Measurements from ENCODE around the gene APBA2.

APBA2 gene

DNA sequence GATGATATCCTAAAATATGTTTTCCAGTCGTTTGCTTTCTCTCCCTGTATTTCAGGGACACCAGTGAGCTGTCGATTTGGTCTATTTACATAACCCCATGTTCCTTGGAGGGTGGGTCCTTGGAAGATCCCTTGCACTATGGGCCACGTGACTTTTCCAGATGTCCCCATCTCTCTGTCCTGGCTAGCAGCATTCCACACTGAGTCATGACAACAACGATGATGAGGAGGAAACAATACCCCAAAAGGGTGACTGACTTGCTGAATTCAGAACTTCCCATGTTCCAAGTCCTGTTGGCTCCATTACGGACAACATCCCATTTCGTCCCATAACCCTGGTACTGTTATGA is 249.5 kb downstream of the APBA2 start:
- Histone ChIP-seq H3K27ac (ENCODE audit: low read length) (no peak overlapping the region), H4K20me1 (ENCODE audit: insufficient read depth, low read length) (no peaks in the 10 kb centered on the region), H3K9me3 (replicated peaks; ENCODE audit: insufficient read depth, low read length) (no peaks in the 10 kb centered on the region), H3K27me3 (replicated peaks; ENCODE audit: insufficient read depth, low read length) (no peaks in the 10 kb centered on the region), H2AFZ (ENCODE audit: low read length) (no peak overlapping the region), H3K4me3 (ENCODE audit: low read length) (no peak overlapping the region), H3K4me2 (ENCODE audit: low read depth, low read length) (no peak overlapping the region), H3F3A (ENCODE audit: insufficient read depth, low read length) (no peaks in the 10 kb centered on the region), H3K79me2 (ENCODE audit: low read length) (no peaks in the 10 kb centered on the region), H3K9ac (ENCODE audit: low read length) (no peak overlapping the region), H3K9me2 (replicated peaks; ENCODE audit: insufficient read depth, low read length) (no peaks in the 10 kb centered on the region), H3K4me1 (ENCODE audit: low read length) (no peaks in the 10 kb centered on the region), H3K36me3 (replicated peaks; ENCODE audit: insufficient read depth, low read length) (no peaks in the 10 kb centered on the region)
- TF ChIP-seq EZH2phosphoT487 (IDR thresholded peaks at IDR 0.05; ENCODE audit: low read length) = no peak
- TF ChIP-seq EZH2 (optimal IDR thresholded peaks at IDR 0.05; ENCODE audit: low read depth, low read length) = no peak
- TF ChIP-seq, protein P1, sequence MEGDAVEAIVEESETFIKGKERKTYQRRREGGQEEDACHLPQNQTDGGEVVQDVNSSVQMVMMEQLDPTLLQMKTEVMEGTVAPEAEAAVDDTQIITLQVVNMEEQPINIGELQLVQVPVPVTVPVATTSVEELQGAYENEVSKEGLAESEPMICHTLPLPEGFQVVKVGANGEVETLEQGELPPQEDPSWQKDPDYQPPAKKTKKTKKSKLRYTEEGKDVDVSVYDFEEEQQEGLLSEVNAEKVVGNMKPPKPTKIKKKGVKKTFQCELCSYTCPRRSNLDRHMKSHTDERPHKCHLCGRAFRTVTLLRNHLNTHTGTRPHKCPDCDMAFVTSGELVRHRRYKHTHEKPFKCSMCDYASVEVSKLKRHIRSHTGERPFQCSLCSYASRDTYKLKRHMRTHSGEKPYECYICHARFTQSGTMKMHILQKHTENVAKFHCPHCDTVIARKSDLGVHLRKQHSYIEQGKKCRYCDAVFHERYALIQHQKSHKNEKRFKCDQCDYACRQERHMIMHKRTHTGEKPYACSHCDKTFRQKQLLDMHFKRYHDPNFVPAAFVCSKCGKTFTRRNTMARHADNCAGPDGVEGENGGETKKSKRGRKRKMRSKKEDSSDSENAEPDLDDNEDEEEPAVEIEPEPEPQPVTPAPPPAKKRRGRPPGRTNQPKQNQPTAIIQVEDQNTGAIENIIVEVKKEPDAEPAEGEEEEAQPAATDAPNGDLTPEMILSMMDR (IDR thresholded peaks at IDR 0.05; ENCODE audit: low read length) = no peak
- DNase-seq = no peak

DNA sequence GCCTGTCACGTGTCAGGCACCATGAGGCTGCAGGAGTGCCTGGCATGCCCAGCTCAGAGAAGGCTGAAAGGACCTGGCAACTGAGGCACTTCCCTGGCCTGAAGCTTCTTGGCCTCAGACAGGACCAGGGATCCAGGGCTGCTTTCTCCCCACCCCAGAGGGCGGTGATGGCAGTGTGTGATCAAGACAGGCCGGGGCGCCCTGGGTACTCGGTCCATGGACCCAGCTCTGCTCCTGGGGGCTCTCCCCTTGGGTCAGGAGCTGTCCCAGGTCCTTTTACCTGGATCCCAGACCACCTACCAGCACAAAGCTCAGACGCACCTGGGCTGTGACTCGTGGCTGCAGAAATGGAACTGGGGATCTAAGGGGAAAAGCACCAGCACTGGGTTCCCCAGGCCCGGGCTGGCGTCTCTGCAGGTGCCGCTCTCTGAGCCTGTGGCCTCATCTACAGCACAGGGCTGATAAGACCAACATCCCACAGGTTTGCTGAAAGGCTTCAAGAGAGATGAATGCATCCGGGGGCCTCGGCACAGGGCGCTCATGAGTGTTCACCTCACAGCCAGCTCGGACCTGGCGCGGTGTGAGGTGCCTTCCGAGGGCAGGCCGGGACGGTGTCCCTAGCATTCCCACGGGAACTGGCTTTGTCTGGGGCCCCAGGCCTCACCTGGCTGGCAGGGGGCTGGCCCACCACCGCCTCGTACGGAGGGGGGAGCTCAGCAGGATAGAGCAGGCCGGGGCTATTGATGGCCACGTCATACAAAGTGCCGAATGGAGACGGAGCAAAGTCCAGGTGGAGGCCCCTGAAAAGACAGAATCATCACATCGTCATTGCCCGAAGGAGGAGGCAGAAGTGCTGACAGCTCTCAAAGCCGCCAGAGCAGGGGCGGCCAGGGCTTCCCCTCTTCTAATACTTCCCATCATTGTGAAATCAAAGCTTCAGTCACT is 250.2 kb downstream of the APBA2 start:
- Histone ChIP-seq H3F3A (ENCODE audit: insufficient read depth, low read length) (no peaks in the 10 kb centered on the region), H3K36me3 (replicated peaks; ENCODE audit: insufficient read depth, low read length) (no peaks in the 10 kb centered on the region), H3K27ac (ENCODE audit: low read length) (no peak overlapping the region), H3K4me3 (ENCODE audit: low read length) (no peak overlapping the region), H3K27me3 (replicated peaks; ENCODE audit: insufficient read depth, low read length) (no peaks in the 10 kb centered on the region), H3K4me1 (ENCODE audit: low read length) (no peaks in the 10 kb centered on the region), H3K4me2 (ENCODE audit: low read depth, low read length) (no peak overlapping the region), H3K79me2 (ENCODE audit: low read length) (no peaks in the 10 kb centered on the region), H3K9me3 (replicated peaks; ENCODE audit: insufficient read depth, low read length) (no peaks in the 10 kb centered on the region), H3K9ac (ENCODE audit: low read length) (no peak overlapping the region), H2AFZ (ENCODE audit: low read length) (no peak overlapping the region), H4K20me1 (ENCODE audit: insufficient read depth, low read length) (no peaks in the 10 kb centered on the region), H3K9me2 (replicated peaks; ENCODE audit: insufficient read depth, low read length) (no peaks in the 10 kb centered on the region)
- TF ChIP-seq EZH2phosphoT487 (IDR thresholded peaks at IDR 0.05; ENCODE audit: low read length) (no peak), EZH2 (optimal IDR thresholded peaks at IDR 0.05; ENCODE audit: low read depth, low read length) (no peak)
- TF ChIP-seq, protein P1 (IDR thresholded peaks at IDR 0.05; ENCODE audit: low read length) = no peak
- no peak for DNase-seq

DNA sequence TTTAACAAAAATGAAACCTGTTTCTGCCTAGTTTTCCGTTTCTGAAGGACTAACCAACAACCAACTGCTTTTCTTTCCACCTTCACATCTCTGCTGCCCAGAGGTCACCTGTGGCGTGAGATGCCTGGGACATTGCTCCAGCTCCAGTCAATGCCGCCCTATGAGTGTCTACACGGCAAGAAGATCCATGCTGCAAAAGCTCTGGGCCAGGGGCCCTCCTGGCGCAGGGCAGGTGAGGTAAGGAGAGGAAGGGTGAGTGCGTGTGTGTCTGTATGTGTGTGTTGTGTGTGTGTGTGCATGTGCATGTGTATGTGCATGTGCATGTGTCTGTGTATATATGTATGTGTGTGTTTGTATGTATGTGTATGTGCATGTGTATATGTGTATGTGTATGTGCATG is 252.5 kb downstream of the APBA2 start:
- Histone ChIP-seq H3K9me3 (replicated peaks; ENCODE audit: insufficient read depth, low read length) (no peaks in the 10 kb centered on the region), H3K36me3 (replicated peaks; ENCODE audit: insufficient read depth, low read length) (no peaks in the 10 kb centered on the region), H3K4me2 (ENCODE audit: low read depth, low read length) (no peak overlapping the region), H4K20me1 (ENCODE audit: insufficient read depth, low read length) (no peaks in the 10 kb centered on the region), H3K9ac (ENCODE audit: low read length) (no peak overlapping the region), H3K4me1 (ENCODE audit: low read length) (no peaks in the 10 kb centered on the region), H3K4me3 (ENCODE audit: low read length) (no peak overlapping the region), H3K79me2 (ENCODE audit: low read length) (no peaks in the 10 kb centered on the region), H3F3A (ENCODE audit: insufficient read depth, low read length) (no peaks in the 10 kb centered on the region), H3K9me2 (replicated peaks; ENCODE audit: insufficient read depth, low read length) (no peaks in the 10 kb centered on the region), H3K27me3 (replicated peaks; ENCODE audit: insufficient read depth, low read length) (no peaks in the 10 kb centered on the region), H3K27ac (ENCODE audit: low read length) (no peak overlapping the region), H2AFZ (ENCODE audit: low read length) (no peak overlapping the region)
- DNase-seq = no peak
- TF ChIP-seq, protein P1 (IDR thresholded peaks at IDR 0.05; ENCODE audit: low read length) = no peak
- no peak for TF ChIP-seq EZH2phosphoT487 (IDR thresholded peaks at IDR 0.05; ENCODE audit: low read length)
- no peak for TF ChIP-seq EZH2 (optimal IDR thresholded peaks at IDR 0.05; ENCODE audit: low read depth, low read length)

All from MM.1S (cell line).